ENCODE data around the gene AP1B1. TPM values are rescaled to one million over a fixed set of nuclear protein-coding genes. Genes with fewer than 3 reads are reported as not detected.
A peak's percentile ranks its signal among the peaks of the same experiment; 100 is the strongest.

The AP1B1 gene
- total and polyA plus RNA-seq, 2 of the 8 experiments (the other 6 are each of a cell fraction or from before 2014, with no cell fraction given) = 64.2 to 86.8 TPM

DNA sequence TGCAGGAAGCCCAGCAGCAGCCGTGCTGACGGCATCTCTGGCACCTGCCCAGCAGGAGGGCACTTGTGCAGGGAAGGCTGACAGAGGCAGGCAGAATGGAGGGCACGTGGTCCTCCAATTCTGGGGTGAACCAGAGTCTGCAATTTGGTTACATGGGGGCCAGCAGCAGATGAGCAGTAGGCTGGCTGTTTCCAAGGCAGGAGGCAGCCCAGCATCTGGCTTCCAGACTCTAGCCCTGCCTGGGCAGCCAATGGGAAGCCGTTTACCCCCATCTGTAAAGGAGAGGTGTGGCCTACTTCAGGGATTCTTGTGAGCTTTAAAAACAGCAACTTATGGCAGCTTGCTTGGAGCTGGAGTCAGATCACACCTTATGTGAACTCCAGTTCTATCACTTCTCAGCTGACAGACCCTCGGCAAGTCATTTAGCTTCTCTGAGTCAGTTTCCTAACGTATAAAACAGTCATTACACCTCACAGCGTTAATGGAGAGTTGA is 45.0 kb downstream of the AP1B1 start:
- Histone ChIP-seq H3K14ac (ENCODE audit: insufficient read length) (no peak overlapping the region), H3K4me2 (ENCODE audit: insufficient read depth in 1 of 2, low read depth in 2 of 2, low read length in 2 of 2) (no peak overlapping the region), H3K18ac (ENCODE audit: extremely low read depth, low read length) (no peak overlapping the region), H2BK20ac (ENCODE audit: low read length) (no peak overlapping the region), H3K79me1 (ENCODE audit: low read depth, low read length) (no peaks in the 10 kb centered on the region), H4K8ac (ENCODE audit: extremely low read depth, insufficient read depth, low read length) (no peak overlapping the region), H3K36me3 (ENCODE audit: control insufficient read depth in 2 of 4, insufficient read depth in 4 of 4, low read length in 3 of 4) (peaks cover 8 to 40% (median 28%) of the 10 kb centered on the region in 4 experiments), H3K4me1 (replicated peaks in 1 of 4; ENCODE audit: control insufficient read depth in 3 of 4, insufficient read depth in 4 of 4, low read length in 3 of 4) (no peaks in the 10 kb centered on the region), H4K91ac (replicated peaks; ENCODE audit: insufficient read length, low read length) (no peak overlapping the region), H4K20me1 (replicated peaks in 1 of 2; ENCODE audit: control insufficient read depth in 1 of 2, insufficient read depth in 2 of 2, low read length in 2 of 2) (peaks cover 1 to 9% of the 10 kb centered on the region in 2 experiments), H2BK120ac (replicated peaks; ENCODE audit: low read depth, low read length) (no peak overlapping the region), H3K23ac (ENCODE audit: insufficient read length) (no peak overlapping the region), H3K9me3 (ENCODE audit: insufficient read depth in 2 of 2, low read depth in 1 of 2, low read length in 1 of 2) (no peaks in the 10 kb centered on the region), H2BK12ac (ENCODE audit: low read depth, low read length) (no peak overlapping the region), H3K4me3 (ENCODE audit: extremely low read depth in 1 of 4, insufficient read depth in 2 of 4, low read depth in 3 of 4, low read length in 4 of 4) (no peak overlapping the region), H2AFZ (ENCODE audit: low read length) (no peak overlapping the region), H3K56ac (replicated peaks; ENCODE audit: insufficient read length, low read depth, low read length) (no peak overlapping the region), H3K4ac (replicated peaks; ENCODE audit: insufficient read length, low read depth, low read length) (no peak overlapping the region), H2AK5ac (ENCODE audit: low read depth, low read length) (no peak overlapping the region), H3K79me2 (ENCODE audit: control insufficient read depth in 1 of 2, insufficient read depth in 2 of 2, low read length in 2 of 2) (no peaks in the 10 kb centered on the region), H3K27me3 (replicated peaks in 1 of 4; ENCODE audit: control insufficient read depth in 3 of 4, extremely low read depth in 1 of 4, insufficient read depth in 3 of 4, low read length in 3 of 4) (no peaks in the 10 kb centered on the region), H3K23me2 (ENCODE audit: low read depth, low read length) (no peaks in the 10 kb centered on the region), H3K27ac (ENCODE audit: low read depth, low read length) (no peak overlapping the region), H3K9ac (replicated peaks in 1 of 4; ENCODE audit: extremely low read depth in 1 of 4, low read depth in 3 of 4, low read length in 3 of 4) (no peak overlapping the region), H2BK15ac (ENCODE audit: low read length) (no peak overlapping the region), H4K5ac (ENCODE audit: insufficient read length, low read depth, low read length) (no peak overlapping the region), H2BK5ac (ENCODE audit: low read depth, low read length) (0 out of 2 replicates have a peak overlapping the region, but pooled peaks have one; percentile 35)
- CTCF ChIA-PET (ENCODE audit: partially characterized antibody) = interaction anchor here (1.0 to 1.2 kb wide), 2 partner anchors 16 to 220 kb away, joined by 3 to 7 read pairs; no protein-coding TSS in a partner anchor
- TF ChIP-seq, protein P1, sequence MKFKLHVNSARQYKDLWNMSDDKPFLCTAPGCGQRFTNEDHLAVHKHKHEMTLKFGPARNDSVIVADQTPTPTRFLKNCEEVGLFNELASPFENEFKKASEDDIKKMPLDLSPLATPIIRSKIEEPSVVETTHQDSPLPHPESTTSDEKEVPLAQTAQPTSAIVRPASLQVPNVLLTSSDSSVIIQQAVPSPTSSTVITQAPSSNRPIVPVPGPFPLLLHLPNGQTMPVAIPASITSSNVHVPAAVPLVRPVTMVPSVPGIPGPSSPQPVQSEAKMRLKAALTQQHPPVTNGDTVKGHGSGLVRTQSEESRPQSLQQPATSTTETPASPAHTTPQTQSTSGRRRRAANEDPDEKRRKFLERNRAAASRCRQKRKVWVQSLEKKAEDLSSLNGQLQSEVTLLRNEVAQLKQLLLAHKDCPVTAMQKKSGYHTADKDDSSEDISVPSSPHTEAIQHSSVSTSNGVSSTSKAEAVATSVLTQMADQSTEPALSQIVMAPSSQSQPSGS (IDR thresholded peaks at IDR 0.05; ENCODE audit: low read length) = no peak
- TF ChIP-seq CHD2 (IDR thresholded peaks at IDR 0.05; ENCODE audit: low read length) (no peak), RNF2 (IDR thresholded peaks at IDR 0.05; ENCODE audit: borderline replicate concordance, low read depth, low read length, missing control alignments, poor library complexity, severe bottlenecking) (no peak), EZH2 (IDR thresholded peaks at IDR 0.05; ENCODE audit: low read depth, low read length, severe bottlenecking) (no peak), SUZ12 (IDR thresholded peaks at IDR 0.05; ENCODE audit: low read length) (no peak), JUN (IDR thresholded peaks at IDR 0.05; ENCODE audit: low read depth, low read length) (no peak), MAFK (IDR thresholded peaks at IDR 0.05; ENCODE audit: low read depth, low read length) (no peak), TAF1 (IDR thresholded peaks at IDR 0.05; ENCODE audit: low read depth, low read length) (no peak)
- TF ChIP-seq, protein P2, sequence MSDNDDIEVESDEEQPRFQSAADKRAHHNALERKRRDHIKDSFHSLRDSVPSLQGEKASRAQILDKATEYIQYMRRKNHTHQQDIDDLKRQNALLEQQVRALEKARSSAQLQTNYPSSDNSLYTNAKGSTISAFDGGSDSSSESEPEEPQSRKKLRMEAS (IDR thresholded peaks at IDR 0.05) = no peak
- FAIRE-seq (no peak), DNase-seq (ENCODE audit: low read depth in 1 of 2, low spot score in 2 of 2) (no peak)
- WGBS, 2 experiments (ENCODE audit: extremely low coverage in 1 of 2, insufficient coverage in 1 of 2, insufficient read length in 1 of 2, insufficient replicate concordance in 2 of 2, low coverage in 1 of 2, low lambda C conversion rate in 2 of 2, missing lambda C conversion rate in 1 of 2) = 87% methylated on average over 7 of the region's 7 CpGs; no CpG with 5 or more reads in 1 of the 2 experiments
- POLR2A ChIA-PET (ENCODE audit: partially characterized antibody) = no interaction called here

Data from H1 (cell line).